NCI-H128 (cell line): ENCODE results near the gene ENPP5.
"Not testable (repeated sequence)": the region's sequence is repeated elsewhere in the genome, so short reads cannot be mapped to it uniquely, and the experiment has no call there.

Experiments
- DNase-seq: peaks from one replicate; lab custom pipeline; 2025; ENCODE audit not compliant: unreplicated experiment; lab: John Stamatoyannopoulos, UW

Gene ENPP5

DNA sequence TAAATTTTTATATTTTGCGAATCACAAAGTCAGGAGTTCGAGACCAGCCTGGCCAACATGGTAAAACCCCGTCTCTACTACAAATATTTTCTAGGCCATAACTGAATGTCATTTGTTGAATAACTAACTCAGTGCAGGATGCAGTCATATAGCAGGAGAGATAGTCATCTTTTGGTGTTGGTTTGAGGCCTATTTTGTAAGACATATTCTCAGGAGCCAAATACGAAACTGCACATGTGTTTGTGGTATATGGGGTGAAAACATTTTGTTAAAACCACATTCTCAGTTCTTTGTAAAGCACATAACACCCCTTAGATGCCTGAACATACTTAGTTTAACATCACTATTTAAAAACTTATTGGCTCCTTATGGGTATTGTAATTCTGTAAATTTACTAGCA, 4.7 kb upstream of the ENPP5 start:
- no peak for DNase-seq

DNA sequence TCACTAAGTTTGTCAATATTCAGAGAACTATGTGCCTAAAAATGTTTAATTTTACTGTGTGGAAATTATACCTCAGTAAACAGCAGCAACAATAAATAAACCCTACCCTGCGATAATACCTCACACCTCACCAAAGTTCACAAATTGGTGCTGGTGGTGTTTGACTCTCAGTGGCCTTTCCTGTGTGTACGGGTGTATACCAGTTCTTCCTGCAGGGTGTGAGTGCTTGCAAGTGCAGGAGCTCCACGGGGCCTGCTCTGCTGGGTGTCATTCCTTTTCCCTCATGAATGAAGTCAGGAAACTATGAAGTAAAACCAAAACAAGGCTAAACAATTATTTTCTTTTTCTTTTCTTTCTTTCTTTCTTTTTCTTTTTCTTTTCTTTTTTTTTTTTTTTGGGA, 4.1 kb upstream of the ENPP5 start:
- no peak for DNase-seq

DNA sequence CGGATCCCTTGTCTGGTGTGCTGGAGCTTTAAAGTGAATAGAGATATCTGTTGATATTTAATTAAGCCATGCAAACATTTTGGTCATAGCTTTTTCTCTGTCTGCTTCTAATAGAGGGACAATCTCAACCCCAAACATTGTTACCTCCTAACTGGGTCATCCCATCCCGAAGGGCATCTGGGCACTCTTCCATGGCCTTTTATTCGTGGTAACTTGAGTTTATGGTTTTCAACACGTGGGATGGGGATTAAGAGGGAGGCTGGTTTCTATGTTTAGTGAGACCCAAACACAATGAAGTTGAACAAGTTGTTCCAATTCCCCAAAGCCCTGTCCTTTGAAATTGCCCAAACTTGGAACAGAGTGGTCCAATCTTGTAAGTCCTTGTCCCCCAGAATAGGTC, 1.4 kb upstream of the ENPP5 start:
- DNase-seq = no peak

GRCh38 chr6:46160102-46160501, 10.7 kb downstream of the ENPP5 start:
- DNase-seq = no peak

GRCh38 chr6:46159229-46159628, 11.6 kb downstream of the ENPP5 start:
- no peak for DNase-seq

- no peak for DNase-seq
Observed at GRCh38 chr6:46156701-46157100, 14.1 kb downstream of the ENPP5 start.

- DNase-seq = not testable (repeated sequence)
Observed at GRCh38 chr6:46149066-46149465, 21.7 kb downstream of the ENPP5 start.

DNA sequence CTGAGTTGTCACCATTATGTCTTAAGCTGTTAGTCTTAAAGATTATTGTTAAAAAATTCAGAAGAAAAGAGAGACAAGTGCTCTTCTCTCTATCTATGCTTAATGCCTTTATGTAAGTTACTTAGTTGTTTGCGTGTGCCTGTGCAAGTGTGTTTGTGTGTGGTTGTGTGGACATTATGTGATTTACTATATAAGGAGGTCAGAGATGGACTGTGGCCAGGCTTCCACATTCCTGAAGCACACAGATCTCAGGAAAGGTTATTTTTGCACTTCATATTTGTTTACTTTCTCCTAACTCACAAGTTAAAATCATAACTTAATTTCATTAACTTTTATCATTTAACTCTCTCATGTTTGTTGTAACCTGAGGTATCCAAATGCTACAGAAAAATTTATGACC, 26.5 kb downstream of the ENPP5 start:
- DNase-seq = no peak

- DNase-seq = no peak
Observed at GRCh38 chr6:46138281-46138680, 32.5 kb downstream of the ENPP5 start.

DNA sequence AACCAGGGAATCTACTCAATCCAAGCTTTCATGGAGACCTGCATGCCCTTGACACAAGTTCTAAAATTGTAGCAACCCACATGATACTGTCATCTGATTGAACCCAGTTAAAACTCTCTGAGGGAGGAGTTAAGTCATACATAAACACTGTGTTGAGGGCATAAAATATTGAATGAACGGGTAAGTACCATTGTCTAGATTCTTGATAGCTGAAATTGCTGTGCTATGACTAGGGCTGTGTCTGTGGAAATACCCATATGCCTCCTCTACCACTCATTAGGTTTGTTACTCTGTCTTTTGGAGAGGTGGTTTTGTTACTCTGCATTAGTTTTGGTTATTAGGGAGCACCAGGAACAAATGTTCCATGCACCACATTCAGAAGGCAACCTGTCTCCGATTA, 33.4 kb downstream of the ENPP5 start:
- DNase-seq = no peak

GRCh38 chr6:46136831-46137230, 33.9 kb downstream of the ENPP5 start:
- DNase-seq = no peak

DNA sequence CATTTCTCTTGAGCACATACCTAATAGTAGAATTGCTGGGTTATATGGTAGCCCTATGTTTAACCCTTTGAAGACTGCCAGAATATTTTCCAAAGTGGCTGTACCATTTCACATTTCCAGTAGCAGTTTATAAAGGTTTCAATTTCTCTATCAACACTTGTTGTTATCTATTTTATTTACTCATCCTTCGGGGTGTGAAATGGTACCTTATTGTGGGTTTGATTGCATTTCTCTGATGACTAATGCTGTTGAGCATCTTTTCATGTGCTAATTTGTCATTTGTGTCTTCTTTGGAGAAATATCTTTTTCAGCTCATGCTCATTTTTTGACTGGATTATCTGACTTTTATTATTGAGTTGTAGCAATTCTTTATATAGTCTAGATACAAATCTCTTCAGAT, 35.6 kb downstream of the ENPP5 start:
- DNase-seq = no peak

DNA sequence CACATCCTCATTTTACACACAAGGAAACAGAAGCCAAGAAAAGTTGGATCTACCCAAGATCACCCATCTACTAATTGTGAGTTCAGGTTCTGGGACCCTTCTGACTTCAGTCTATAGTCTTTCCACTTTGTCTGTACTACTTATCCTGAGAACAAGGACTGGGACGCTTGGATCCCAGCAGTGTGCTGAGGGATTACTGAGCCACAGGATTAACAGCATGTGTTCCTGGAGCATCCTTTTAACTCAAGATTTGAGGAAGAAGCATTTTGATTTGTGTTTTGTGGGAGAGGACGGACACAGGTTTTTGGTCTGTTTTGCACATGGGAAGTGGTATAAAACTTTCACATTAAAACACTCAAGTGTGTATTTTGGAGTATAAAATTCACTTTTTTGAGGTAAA, 36.6 kb downstream of the ENPP5 start:
- no peak for DNase-seq

GRCh38 chr6:46131291-46131690, 39.5 kb downstream of the ENPP5 start:
- DNase-seq = not testable (repeated sequence)

DNA sequence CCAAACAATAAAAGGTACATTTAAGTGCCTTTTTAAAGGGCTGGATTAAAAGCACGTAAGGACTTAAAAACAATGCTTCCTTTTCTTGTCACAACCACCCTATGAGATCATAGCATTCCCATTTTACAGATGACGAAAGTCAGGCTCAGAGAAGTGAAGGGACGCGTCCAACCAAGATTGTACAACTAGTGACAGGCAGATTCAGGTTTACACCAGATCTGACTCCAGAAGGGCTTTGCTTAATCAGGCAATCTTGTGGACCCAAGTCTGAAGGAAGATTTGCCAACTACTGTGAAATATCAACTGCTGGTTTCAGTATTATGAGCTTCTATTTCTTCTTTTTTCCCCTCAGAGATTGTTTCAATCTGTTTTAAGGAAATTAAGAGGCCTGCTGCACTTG, 40.1 kb downstream of the ENPP5 start:
- DNase-seq = no peak

DNA sequence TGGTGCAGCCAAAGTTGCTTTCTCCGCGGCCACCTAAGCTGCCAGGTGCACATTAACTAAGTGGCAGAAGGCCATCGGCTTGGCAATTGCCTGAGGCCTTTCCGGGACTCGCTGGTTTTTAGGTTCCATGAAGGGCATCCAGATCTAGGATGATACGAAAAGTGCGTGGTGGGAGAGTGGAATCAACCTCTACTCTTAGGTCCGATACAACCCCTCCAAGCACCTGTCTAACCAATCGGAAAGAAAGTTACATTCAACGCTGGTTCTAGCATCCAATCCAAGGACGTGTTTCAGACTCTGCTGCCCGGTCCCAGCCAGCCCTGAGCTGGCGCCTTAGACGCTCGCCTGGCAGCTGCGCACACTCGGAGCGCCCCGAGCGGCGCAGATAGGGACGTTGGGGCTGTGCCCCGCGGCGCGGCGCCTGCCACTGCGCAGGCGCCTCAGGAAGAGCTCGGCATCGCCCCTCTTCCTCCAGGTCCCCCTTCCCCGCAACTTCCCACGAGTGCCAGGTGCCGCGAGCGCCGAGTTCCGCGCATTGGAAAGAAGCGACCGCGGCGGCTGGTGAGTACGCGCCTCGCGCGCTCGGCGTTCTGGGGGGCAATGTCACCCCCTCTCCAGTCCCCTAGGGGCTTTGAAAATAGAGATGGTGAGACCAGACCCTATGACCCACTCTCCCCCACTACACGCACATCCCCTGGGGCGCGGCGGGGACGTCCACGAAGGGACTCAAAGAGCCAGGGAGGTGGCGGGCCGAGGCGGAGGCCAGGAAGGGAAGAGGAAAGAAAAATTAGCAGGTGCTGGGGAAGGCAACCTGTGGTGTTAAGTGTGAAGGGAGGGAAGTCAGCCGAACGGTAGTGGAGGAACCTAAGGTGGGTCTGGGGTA, 40.9 kb downstream of the ENPP5 start, which contains the start of gene ENPP4:
Gene ENPP4, plus strand, starts transcription at position 361 of the 883 bp plus-strand sequence. CDS start 9,595 bp downstream, outside the sequence.
- DNase-seq = peak; percentile 93

DNA sequence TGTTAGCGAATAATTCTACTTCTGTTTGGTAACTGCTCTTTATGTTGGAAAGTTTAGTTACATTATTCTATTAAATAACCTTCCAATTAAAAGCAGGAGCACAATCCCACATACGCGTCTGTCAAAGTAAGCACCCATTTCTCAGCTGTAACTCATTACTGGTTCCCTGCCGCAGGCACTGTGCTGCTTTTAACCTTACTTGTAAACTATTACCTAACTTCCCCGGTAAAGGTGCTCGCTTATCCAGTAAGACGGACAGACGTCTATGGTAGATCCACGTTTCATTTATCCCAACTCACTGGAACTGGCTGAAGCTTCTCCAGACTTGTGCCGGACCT, 41.5 kb downstream of the ENPP5 start:
- DNase-seq = no peak

DNA sequence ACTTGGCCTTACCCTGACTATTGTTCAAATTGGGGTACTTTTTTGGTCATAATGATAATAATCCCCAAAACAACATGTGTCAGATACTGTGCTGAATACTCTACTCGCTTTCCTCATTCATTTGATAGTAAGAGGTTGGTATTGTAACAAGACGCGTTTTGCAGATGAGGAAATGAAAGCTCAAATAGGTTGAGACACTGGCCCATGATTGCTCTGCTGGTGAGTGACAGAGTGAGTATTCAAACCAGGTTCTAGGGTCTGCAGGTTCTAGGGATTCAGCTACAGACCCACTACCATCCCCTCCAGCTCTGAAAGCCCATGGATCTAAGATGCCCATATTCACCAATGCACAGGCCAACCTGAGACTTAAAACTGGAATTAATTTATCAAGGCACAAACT, 42.3 kb downstream of the ENPP5 start:
- DNase-seq = no peak

- DNase-seq = not testable (repeated sequence)
Observed at GRCh38 chr6:46119679-46120078, 51.1 kb downstream of the ENPP5 start.

DNA sequence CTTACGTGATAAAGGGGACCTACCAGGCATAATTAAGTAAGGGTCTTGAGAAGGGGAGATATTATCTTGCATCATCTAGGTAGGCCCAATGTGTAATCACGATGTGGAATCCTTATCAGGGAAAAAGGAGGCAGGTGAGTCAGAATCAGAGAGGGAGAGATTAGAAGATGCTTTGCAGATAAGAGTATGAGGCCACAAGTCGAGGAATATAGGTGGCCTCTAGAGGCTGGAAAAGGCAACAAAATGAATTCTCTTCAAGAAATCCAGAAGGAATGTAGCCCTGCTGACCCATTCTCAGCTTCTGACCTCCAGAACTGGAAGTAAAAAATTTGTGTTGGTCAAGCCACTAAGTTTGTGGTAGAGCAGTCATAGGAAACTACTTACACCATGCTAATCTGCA, 51.9 kb downstream of the ENPP5 start:
- no peak for DNase-seq

DNA sequence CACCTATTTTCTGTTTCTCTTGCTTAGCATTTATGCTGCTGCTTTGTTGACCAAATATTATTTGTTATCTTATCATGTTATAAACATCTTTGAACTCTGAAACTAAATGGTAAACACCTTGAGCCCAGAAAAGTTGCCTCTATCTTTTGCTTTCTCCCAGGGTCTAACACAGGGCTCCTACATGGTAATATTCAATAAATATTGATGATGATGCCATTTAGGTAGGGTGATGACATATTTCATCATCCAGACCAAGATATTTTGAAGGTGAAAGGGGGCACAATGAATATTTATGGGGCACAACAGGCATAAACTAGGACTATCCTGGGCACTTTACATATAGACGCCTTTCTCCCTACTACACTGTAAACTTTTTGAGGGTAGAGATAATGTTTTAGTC, 52.6 kb downstream of the ENPP5 start:
- DNase-seq = no peak

DNA sequence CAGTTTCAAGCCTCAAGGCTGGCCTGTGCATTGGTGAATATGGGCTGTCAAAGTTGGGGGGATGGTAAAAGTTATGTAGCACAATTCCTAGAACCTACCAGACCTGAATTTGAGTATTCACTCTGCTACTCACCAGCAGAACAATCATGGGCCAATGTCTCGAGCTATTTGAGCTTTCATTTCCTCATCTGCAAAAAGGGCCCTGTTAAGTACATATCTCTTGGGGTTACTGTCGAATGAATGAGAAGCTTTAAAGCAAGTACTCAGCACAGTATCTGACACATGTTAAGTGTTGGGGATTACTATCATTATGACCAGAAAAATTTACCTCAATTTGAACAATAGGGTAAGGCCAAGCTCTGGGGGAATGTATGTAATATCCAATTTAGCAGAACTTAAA, 54.5 kb downstream of the ENPP5 start:
- no peak for DNase-seq

DNA sequence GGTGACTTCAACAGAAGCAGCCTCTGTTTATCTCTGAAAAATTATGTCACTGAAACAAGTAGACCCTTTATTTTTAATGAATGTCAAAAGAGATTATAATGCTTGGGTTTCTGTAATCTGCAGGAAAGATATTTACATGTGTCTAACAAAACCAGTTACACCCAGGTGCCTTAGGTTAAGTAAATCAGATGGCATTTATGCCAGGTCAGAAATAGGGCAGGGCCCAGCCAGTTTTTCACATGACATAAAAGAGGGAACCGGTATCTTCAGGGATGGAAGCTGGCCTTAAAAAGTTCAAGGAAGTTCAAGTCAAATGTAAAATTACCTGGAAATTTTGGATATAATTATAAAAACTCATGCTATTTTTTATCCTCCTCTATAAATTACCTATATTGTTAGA, 55.1 kb downstream of the ENPP5 start:
- no peak for DNase-seq
